T-helper 2 cell treated with Interferon-gamma antibody and Interleukin-4, amounts not matched to agents 100 ng/mL and 5 ng/mL, for 36 hours (primary cell): ENCODE data around the gene ZMIZ1. TPM values are rescaled to one million over a fixed set of nuclear protein-coding genes. Genes with fewer than 3 reads are reported as not detected.
"Not testable (repeated sequence)": the region's sequence is repeated elsewhere in the genome, so short reads cannot be mapped to it uniquely, and the experiment has no call there.

Source experiments
- intact Hi-C: fragments of 100-400 bp; cut with micrococcal nuclease; formaldehyde crosslinking; loops from one replicate; pipeline ENCODE4 v1.15.1; 2023
- total RNA-seq: library from RNA; stranded (reverse); gene quantifications from 2 replicates; pipeline ENCODE4 v1.2.3, GENCODE V29; 2022

ZMIZ1 gene
- total RNA-seq, 1 donor from 2014 or later = 45.8 TPM

GRCh38 chr10:79331226-79331625, 262.5 kb downstream of the ZMIZ1 start:
- intact Hi-C loops = loop anchor here (1.0 kb wide), 2 partner anchors 8 to 16 kb away; partner anchors contain the start of gene PPIF

DNA sequence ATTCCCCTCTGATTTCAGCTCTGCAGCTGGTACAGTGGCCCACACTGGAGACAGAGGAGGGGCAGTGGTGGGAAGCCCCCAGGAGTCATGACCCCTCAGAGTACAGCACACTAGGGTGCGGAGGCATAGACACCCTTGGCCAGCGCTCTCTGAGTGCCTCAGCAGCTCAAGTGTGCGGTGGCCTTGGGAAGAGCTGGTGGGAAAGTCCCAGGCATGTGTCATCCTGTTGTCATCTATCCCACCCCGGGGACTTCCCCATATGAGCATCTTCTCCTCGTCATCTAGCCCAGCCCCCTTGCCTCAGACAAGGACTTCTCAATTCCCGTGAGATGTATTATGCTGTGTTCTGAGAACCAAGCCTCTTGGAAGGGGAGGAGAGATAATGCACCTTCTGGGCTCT, 262.9 kb downstream of the ZMIZ1 start:
- intact Hi-C loops = loop anchor here (1.0 kb wide), 2 partner anchors 8 to 16 kb away; partner anchors contain the start of gene PPIF

DNA sequence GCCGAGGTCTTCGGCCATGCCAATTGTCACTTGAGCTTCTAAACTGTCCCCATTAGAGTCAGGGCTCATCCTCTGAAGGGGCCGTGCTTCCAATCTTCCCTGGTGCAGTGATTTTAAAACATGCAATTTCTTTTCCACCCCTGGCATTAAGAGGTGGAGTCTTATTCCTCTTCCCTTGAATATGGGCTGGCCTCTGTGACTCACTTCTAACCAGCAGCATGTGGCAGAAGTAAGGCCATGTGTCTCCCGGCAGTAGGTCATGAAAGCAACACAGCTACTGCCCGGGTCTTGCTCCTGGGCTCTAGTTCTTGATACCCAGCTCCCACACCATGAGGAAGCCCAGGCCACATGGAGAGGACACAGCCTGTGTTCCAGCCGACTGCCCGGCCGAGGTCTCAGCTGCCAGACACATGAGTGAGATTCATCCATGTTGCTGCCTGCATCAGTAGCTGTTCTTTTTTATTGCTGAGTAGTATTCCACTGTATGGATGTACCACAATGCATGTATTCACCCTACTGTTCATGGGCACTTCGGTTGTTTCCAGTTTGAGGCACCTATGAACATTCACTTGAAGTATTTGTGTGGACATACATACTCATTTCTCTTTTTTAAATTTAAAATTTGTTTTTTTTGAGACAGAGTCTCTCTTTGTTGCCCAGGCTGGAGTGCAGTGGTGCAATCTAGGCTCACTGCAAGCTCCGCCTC, 264.0 kb downstream of the ZMIZ1 start:
- intact Hi-C loops = not testable (repeated sequence)

DNA sequence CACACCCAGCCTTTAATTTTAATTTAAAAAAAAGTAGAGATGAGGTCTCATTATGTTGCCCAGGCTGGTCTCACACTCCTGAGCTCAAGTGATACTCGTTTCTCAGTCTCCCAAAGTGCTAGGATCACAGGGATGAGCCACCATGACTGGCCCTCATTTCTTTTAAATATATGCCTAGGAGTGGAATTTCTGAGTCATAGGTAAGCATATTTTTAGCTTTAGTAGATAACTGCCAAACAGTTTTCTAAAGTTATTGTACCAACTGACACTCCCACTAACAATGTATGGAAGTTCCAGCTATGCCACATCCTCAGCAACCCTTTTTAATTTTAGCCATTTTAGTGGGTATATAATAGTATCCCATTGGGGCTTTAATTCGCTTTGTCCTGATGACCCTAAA, 264.7 kb downstream of the ZMIZ1 start:
- intact Hi-C loops = no loop called here

DNA sequence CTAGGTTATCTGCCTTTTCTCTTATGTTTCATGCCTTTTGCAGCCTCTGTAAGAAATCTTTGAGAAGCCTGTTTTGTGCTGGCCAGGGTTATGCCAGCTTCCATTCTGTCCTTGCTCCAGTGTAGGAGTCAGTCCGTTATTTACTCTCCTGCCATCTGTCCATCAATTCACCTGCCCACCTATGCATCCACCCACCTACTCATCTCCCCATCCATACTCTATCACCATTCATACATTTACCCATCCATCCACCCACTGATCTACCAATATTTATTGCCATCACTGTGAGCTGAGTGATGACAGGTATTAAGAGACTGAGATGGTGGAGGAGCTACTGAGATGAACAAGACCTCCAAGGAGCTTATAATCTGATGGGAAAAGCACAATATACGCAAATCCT, 265.8 kb downstream of the ZMIZ1 start:
- intact Hi-C loops = no loop called here

DNA sequence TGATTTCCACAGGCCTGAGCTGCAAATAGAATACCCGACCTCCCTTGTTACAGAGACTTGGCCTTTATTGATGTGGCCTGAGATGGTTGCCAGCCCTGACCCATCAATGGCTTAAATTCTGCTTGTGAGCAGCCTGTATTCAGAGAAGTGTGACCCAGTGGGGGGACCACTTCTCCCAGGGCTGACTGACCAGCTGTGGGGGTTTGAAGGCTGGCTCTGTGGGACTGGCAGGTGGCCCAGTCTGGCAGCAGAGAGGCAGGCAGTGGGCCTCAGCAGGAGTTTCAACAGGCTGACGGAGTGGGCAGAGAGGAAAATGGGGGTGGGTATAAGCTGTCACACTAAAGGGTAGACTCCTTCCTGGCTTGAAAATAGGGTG, 266.3 kb downstream of the ZMIZ1 start:
- intact Hi-C loops = no loop called here

- intact Hi-C loops = no loop called here
Measured at GRCh38 chr10:79335470-79336235, 266.9 kb downstream of the ZMIZ1 start.

GRCh38 chr10:79336276-79336675, 267.5 kb downstream of the ZMIZ1 start:
- intact Hi-C loops = no loop called here

GRCh38 chr10:79336739-79337138, 268.0 kb downstream of the ZMIZ1 start:
- intact Hi-C loops = no loop called here

- intact Hi-C loops = not testable (repeated sequence)
Measured at GRCh38 chr10:79337783-79338469, 269.2 kb downstream of the ZMIZ1 start.

GRCh38 chr10:79339266-79339665, 270.5 kb downstream of the ZMIZ1 start:
- intact Hi-C loops = no loop called here

DNA sequence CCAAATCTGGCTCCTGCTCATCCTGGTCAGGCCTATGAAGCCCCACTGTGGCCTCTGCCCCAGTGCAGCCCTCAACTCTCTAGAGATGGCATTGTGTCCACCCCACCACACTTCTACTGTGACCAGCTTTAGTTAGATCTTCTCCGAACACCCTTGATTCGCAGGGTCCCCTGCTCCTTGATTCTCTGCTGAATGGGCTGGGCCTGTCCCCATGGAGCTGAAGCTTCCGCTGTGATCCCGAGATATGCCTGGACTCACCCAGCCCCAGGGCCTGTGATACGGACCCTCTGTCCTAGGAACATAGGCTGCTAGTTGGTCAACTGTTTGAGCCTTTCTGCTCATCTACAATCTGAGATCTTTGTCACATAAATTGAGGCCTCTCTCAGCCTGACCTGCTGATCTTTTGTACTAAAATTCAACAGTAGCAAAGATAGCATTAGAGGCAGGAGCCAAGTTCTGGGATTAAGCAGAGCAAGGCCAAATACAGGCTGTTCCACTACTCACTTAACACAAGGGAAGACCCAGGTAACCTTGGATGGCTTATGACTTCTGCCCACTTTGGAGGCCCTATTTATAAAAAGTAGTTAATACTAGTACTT, 272.0 kb downstream of the ZMIZ1 start:
- intact Hi-C loops = loop anchor here (10.0 kb wide), 2 partner anchors 276 to 1306 kb away; partner anchors contain the start of genes RPS24 and ZMIZ1

DNA sequence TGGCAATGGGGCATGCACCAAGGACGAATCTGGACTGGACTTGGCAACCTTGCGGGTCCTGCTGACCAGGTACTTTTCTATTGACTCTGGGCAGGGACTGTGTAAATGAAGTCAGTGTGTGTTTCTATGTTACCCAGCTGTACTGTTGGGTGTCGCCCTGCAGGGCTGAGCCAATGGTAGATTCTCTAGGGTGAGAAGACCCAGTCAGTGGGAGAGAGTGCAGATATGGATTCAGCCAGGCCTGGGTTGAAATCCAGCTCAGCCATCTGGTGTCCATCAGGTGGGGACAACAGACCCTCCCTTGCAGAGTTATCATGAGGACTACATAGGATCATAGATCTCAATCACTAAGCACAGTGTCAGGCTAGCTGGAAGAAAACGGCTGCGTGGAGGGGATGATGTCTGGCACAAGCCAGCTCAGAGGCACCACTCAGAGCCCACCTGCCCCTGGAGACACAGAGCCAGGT, 273.6 kb downstream of the ZMIZ1 start:
- intact Hi-C loops = loop anchor here (10.0 kb wide), 2 partner anchors 278 to 1308 kb away; partner anchors contain the start of genes RPS24 and ZMIZ1

DNA sequence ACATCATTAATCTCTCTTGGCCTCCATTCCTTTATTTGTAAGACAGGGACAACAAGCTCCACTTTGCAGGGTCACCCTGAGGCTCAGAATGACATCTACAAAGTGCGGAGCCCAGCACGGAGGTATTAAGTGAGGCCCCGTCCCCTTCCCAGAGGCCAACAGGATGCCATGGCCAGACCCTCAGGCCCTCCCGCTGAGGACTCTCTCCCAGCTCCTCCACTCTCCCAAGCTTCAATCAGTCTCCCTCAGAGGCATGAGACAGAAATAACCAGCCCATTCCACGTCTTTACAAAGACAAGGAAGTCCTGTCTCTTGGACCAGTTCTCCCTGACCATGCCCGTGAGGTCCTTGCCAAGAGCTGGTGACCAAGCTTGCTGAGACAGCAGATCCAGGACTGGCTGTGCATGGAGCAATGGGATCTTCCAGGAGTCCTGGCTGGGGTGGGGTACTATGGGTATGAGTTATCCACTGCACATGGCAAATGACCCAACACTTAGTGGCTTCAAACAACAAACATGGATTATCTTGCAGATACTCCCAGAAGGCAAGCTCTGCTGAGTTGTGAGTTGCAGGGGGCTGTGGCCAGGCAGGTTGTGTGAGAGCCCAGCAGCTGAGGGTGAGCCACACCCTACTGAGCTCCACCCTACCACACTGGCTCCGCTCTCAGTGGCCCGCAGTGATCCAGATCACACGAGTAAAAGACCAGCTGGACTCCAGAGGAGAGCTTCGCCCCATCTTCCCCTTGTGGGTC, 274.2 kb downstream of the ZMIZ1 start:
- intact Hi-C loops = loop anchor here (10.0 kb wide), 2 partner anchors 278 to 1308 kb away; partner anchors contain the start of genes RPS24 and ZMIZ1

GRCh38 chr10:79344502-79345195, 275.9 kb downstream of the ZMIZ1 start:
- intact Hi-C loops = loop anchor here (10.0 kb wide), 2 partner anchors 280 to 1310 kb away; partner anchors contain the start of genes RPS24 and ZMIZ1

GRCh38 chr10:79345241-79346011, 276.7 kb downstream of the ZMIZ1 start:
- intact Hi-C loops = loop anchor here (2.0 to 10.0 kb wide), 3 partner anchors 281 to 1311 kb away; partner anchors contain the start of genes RPS24, TMEM254 and ZMIZ1

DNA sequence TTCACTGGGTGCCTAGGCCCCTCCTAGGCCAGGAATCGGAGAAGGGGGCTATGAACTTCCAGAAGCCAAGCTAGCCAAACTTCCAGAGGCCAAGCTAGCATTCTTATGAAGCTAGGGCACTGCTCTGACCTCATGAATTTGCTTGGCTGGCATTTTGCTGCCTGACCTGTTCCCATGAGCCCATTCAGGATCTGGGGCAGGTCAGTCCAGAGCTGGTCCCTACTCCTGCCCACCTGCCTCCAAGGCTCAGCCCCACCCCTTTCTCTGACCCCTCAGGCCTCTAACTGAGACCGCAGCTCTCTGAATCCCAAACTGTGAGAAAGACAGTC, 277.2 kb downstream of the ZMIZ1 start:
- intact Hi-C loops = loop anchor here (2.0 to 10.0 kb wide), 3 partner anchors 281 to 1311 kb away; partner anchors contain the start of genes RPS24, TMEM254 and ZMIZ1

- intact Hi-C loops = loop anchor here (1.0 to 10.0 kb wide), 9 partner anchors 15 to 1312 kb away; partner anchors contain the start of genes RPS24, TMEM254, ZCCHC24 and ZMIZ1
Measured at GRCh38 chr10:79346388-79347225, 277.8 kb downstream of the ZMIZ1 start.
